D721Med (cell line): ENCODE data around the gene LYRM2.
"Not testable (repeated sequence)": the region's sequence is repeated elsewhere in the genome, so short reads cannot be mapped to it uniquely, and the experiment has no call there.

Experiments
- DNase-seq: peaks from one replicate; pipeline ENCODE4 v3.0.0; 2011; ENCODE audit warnings: low spot score; ENCODE audit not compliant: insufficient read length
- FAIRE-seq: peaks from 2 replicates; lab custom pipeline; 2011; peaks lifted over from hg19 to GRCh38; lab: Jason Lieb, UNC
- CTCF ChIP-seq: IDR thresholded peaks from 2 replicates; pipeline ENCODE4 v1.5.1; 2012; ENCODE audit warnings: mild to moderate bottlenecking, control low read depth; ENCODE audit not compliant: insufficient read depth; ENCODE audit errors: missing control alignments

LYRM2 gene

GRCh38 chr6:89649682-89650081 lies 11.1 kb upstream of the LYRM2 start:
- FAIRE-seq, result no peak
- no peak for TF ChIP-seq CTCF
- DNase-seq, result no peak

GRCh38 chr6:89644864-89645263 lies 6.3 kb upstream of the LYRM2 start:
- FAIRE-seq (no peak), DNase-seq (no peak)
- no peak for TF ChIP-seq CTCF

GRCh38 chr6:89643406-89643805 lies 4.9 kb upstream of the LYRM2 start:
- no peak for TF ChIP-seq CTCF
- DNase-seq, result no peak
- FAIRE-seq, result no peak

DNA sequence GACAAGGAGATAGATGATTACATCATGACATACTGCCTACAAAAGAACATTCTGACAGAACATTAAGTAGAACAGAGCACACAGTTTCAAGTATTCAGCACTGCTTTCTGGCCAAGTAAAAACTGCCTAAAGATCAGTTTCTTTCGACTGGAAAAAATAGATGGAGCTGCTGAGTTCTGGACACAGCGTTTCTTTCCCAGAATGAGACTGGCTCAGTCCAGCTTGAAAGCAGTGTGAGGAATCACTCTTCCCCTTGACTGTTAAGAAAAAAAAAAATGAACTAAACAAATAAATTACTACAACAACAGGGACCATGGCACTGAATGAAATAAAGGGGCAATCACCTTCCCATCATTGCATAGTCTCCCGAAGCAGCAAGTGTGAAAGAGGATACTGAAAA lies 4.4 kb upstream of the LYRM2 start:
- no peak for TF ChIP-seq CTCF
- FAIRE-seq (no peak), DNase-seq (no peak)

- not testable (repeated sequence) for DNase-seq, FAIRE-seq
These were observed 3.0 kb upstream of the LYRM2 start for GRCh38 chr6:89641581-89641980.

- TF ChIP-seq CTCF, result no peak
- DNase-seq (no peak), FAIRE-seq (no peak)
These were observed 2.3 kb upstream of the LYRM2 start for GRCh38 chr6:89640804-89641203.

- FAIRE-seq, result no peak
- DNase-seq, result no peak
- no peak for TF ChIP-seq CTCF
These were observed 607 bp downstream of the LYRM2 start for GRCh38 chr6:89637960-89638319.

DNA sequence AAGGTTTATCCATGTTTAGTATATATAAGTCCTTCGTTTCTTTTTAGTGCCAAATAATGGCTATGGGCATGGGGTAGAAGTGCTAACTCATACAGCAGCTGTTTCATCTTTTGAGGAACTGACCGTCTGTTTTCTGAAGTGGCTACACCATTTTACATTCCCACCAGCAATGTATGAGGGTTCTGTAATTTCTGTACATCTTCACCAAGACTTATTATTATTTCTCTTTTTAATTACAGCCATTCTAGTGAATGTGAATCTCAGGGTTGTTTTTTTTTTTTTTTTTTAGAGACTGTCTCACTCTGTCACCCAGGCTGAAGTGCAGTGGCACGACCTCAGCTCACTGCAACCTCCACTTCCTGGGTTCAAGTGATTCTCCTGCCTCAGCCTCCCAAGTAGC lies 2.1 kb downstream of the LYRM2 start:
- FAIRE-seq, result not testable (repeated sequence)

More for the DNA sequence above, 2.1 kb downstream of the LYRM2 start:
- not testable (repeated sequence) for DNase-seq
